Effector memory CD8-positive, alpha-beta T cell (primary cell): ENCODE results near the gene TRAPPC8.
"Not testable (repeated sequence)": the region's sequence is repeated elsewhere in the genome, so short reads cannot be mapped to it uniquely, and the experiment has no call there.

ENCODE experiments used
- ATAC-seq: fragments of 150-1000 bp; cut with Tn5 transposase; replicated peaks from 2 replicates; pipeline ENCODE4 v1.10.0; 2021; ENCODE audit warnings: mild to moderate bottlenecking, moderate library complexity
- DNase-seq, 3 experiments: peaks; one replicate each; pipeline ENCODE4 v3.0.0; 2021
- H3K27ac Mint-ChIP-seq, 2 donors: one replicate each; pipeline ENCODE4 v1.8.0; 2022; ENCODE audit warnings: mild to moderate bottlenecking in 2 of 2, mixed read lengths in 2 of 2, moderate library complexity in 2 of 2
- H3K27me3 Mint-ChIP-seq, 2 donors: one replicate each; pipeline ENCODE4 v1.8.0; 2022; ENCODE audit warnings: mixed read lengths in 2 of 2
- H3K36me3 Mint-ChIP-seq: one replicate; pipeline ENCODE4 v1.8.0; 2022; ENCODE audit warnings: mild to moderate bottlenecking, moderate library complexity, mixed read lengths; ENCODE audit not compliant: insufficient read depth
- H3K4me1 Mint-ChIP-seq, 2 donors: one replicate each; pipeline ENCODE4 v1.8.0; 2022; ENCODE audit warnings: low read depth in 2 of 2, mixed read lengths in 2 of 2
- H3K4me3 Mint-ChIP-seq, 2 donors: one replicate each; pipeline ENCODE4 v1.8.0; 2022; ENCODE audit warnings: mild to moderate bottlenecking in 2 of 2, mixed read lengths in 2 of 2, moderate library complexity in 2 of 2
- H3K9me3 Mint-ChIP-seq, 2 donors: one replicate each; pipeline ENCODE4 v1.8.0; 2022; ENCODE audit warnings: mixed read lengths in 2 of 2

Gene TRAPPC8

GRCh38 chr18:31931886-31932240 is 11.1 kb downstream of the TRAPPC8 start:
- ATAC-seq: no peak
- Mint-ChIP-seq H3K36me3 (peaks cover 36% of the 10 kb centered on the region), H3K4me1 (peaks cover 3 to 31% of the 10 kb centered on the region in 2 donors), H3K4me3 (no peak overlapping the region), H3K9me3 (no peaks in the 10 kb centered on the region), H3K27ac (peak overlapping the region in 1 of 2 donors; percentile 38), H3K27me3 (no peaks in the 10 kb centered on the region)
- DNase-seq: no peak

GRCh38 chr18:31931163-31931885 is 11.6 kb downstream of the TRAPPC8 start:
- no peaks in the 10 kb centered on the region for H3K27me3 Mint-ChIP-seq
- ATAC-seq (no peak), DNase-seq (no peak)
- H3K4me3 Mint-ChIP-seq: no peak overlapping the region
- H3K27ac Mint-ChIP-seq: peak overlapping the region in 1 of 2 donors; percentile 38
- H3K9me3 Mint-ChIP-seq: no peaks in the 10 kb centered on the region
- peaks cover 41% of the 10 kb centered on the region for H3K36me3 Mint-ChIP-seq
- peaks cover 3 to 31% of the 10 kb centered on the region in 2 donors for H3K4me1 Mint-ChIP-seq

GRCh38 chr18:31929273-31929672 is 13.7 kb downstream of the TRAPPC8 start:
- no peak overlapping the region for H3K4me3 Mint-ChIP-seq
- ATAC-seq (no peak), DNase-seq (no peak)
- H3K9me3 Mint-ChIP-seq: no peaks in the 10 kb centered on the region
- no peak overlapping the region for H3K27ac Mint-ChIP-seq
- peaks cover 7 to 42% of the 10 kb centered on the region in 2 donors for H3K4me1 Mint-ChIP-seq
- no peaks in the 10 kb centered on the region for H3K27me3 Mint-ChIP-seq
- H3K36me3 Mint-ChIP-seq: peaks cover 52% of the 10 kb centered on the region

- H3K4me3 Mint-ChIP-seq, H3K9me3 Mint-ChIP-seq, ATAC-seq, DNase-seq, H3K27me3 Mint-ChIP-seq: not testable (repeated sequence)
- H3K36me3 Mint-ChIP-seq: peaks cover 60% of the 10 kb centered on the region
- H3K4me1 Mint-ChIP-seq: peaks cover 6 to 33% of the 10 kb centered on the region in 2 donors
- H3K27ac Mint-ChIP-seq: peak overlapping the region in 1 of 2 donors; percentile 17
Observed at GRCh38 chr18:31926988-31927387, 15.9 kb downstream of the TRAPPC8 start.

GRCh38 chr18:31920277-31920676 is 22.7 kb downstream of the TRAPPC8 start:
- H3K27ac Mint-ChIP-seq: peak overlapping the region in 1 of 2 donors; percentile 80
- no peak for ATAC-seq
- peaks cover 70% of the 10 kb centered on the region for H3K36me3 Mint-ChIP-seq
- DNase-seq: no peak
- H3K9me3 Mint-ChIP-seq: no peaks in the 10 kb centered on the region
- no peaks in the 10 kb centered on the region for H3K27me3 Mint-ChIP-seq
- H3K4me1 Mint-ChIP-seq: peaks cover 4 to 12% of the 10 kb centered on the region in 2 donors
- H3K4me3 Mint-ChIP-seq: no peak overlapping the region

GRCh38 chr18:31919366-31919765 is 23.6 kb downstream of the TRAPPC8 start:
- ATAC-seq, H3K27me3 Mint-ChIP-seq, H3K27ac Mint-ChIP-seq, H3K4me3 Mint-ChIP-seq, DNase-seq, H3K9me3 Mint-ChIP-seq: not testable (repeated sequence)
- Mint-ChIP-seq H3K4me1 (peaks cover 2 to 14% of the 10 kb centered on the region in 2 donors), H3K36me3 (peaks cover 71% of the 10 kb centered on the region)

- ATAC-seq (no peak), DNase-seq (no peak)
- Mint-ChIP-seq H3K9me3 (no peaks in the 10 kb centered on the region), H3K27me3 (no peaks in the 10 kb centered on the region), H3K27ac (no peak overlapping the region), H3K4me3 (no peak overlapping the region), H3K4me1 (peaks cover 2 to 14% of the 10 kb centered on the region in 2 donors), H3K36me3 (peaks cover 71% of the 10 kb centered on the region)
Observed at GRCh38 chr18:31918733-31919132, 24.2 kb downstream of the TRAPPC8 start.

GRCh38 chr18:31901063-31901462 is 41.9 kb downstream of the TRAPPC8 start:
- Mint-ChIP-seq H3K27me3 (no peaks in the 10 kb centered on the region), H3K36me3 (peaks cover 58% of the 10 kb centered on the region), H3K4me3 (no peak overlapping the region), H3K4me1 (peaks cover 0 to 12% of the 10 kb centered on the region in 2 donors), H3K27ac (no peak overlapping the region), H3K9me3 (no peaks in the 10 kb centered on the region)
- DNase-seq (no peak), ATAC-seq (no peak)

GRCh38 chr18:31899771-31900170 is 43.2 kb downstream of the TRAPPC8 start:
- not testable (repeated sequence) for H3K27me3 Mint-ChIP-seq, ATAC-seq, H3K9me3 Mint-ChIP-seq, H3K4me3 Mint-ChIP-seq, DNase-seq
- Mint-ChIP-seq H3K27ac (peak overlapping the region in 1 of 2 donors; percentile 38), H3K4me1 (peaks cover 0 to 20% of the 10 kb centered on the region in 2 donors), H3K36me3 (peaks cover 52% of the 10 kb centered on the region)

GRCh38 chr18:31892936-31893335 is 50.0 kb downstream of the TRAPPC8 start:
- ATAC-seq (no peak), DNase-seq (no peak)
- Mint-ChIP-seq H3K27me3 (no peaks in the 10 kb centered on the region), H3K36me3 (peaks cover 31% of the 10 kb centered on the region), H3K9me3 (no peaks in the 10 kb centered on the region), H3K27ac (peak overlapping the region in 1 of 2 donors; percentile 28), H3K4me1 (peaks cover 0 to 20% of the 10 kb centered on the region in 2 donors), H3K4me3 (no peak overlapping the region)

GRCh38 chr18:31891566-31891965 is 51.4 kb downstream of the TRAPPC8 start:
- H3K27ac Mint-ChIP-seq: peak overlapping the region in 1 of 2 donors; percentile 10
- H3K4me3 Mint-ChIP-seq: no peak overlapping the region

GRCh38 chr18:31884020-31884419 is 58.9 kb downstream of the TRAPPC8 start:
- Mint-ChIP-seq H3K9me3 (peaks cover 0 to 2% of the 10 kb centered on the region in 2 donors), H3K27ac (no peak overlapping the region), H3K27me3 (no peaks in the 10 kb centered on the region), H3K4me3 (no peak overlapping the region), H3K36me3 (peaks cover 46% of the 10 kb centered on the region), H3K4me1 (peaks cover 14 to 25% of the 10 kb centered on the region in 2 donors)
- ATAC-seq (no peak), DNase-seq (no peak)

More at GRCh38 chr18:31891566-31891965, 51.4 kb downstream of the TRAPPC8 start:
- H3K36me3 Mint-ChIP-seq: peaks cover 39% of the 10 kb centered on the region
- H3K9me3 Mint-ChIP-seq: no peaks in the 10 kb centered on the region
- ATAC-seq (no peak), DNase-seq (no peak)
- peaks cover under 1 to 17% of the 10 kb centered on the region in 2 donors for H3K4me1 Mint-ChIP-seq
- H3K27me3 Mint-ChIP-seq: no peaks in the 10 kb centered on the region

- no peak for ATAC-seq
- H3K36me3 Mint-ChIP-seq: peaks cover 48% of the 10 kb centered on the region
- no peak for DNase-seq
- peak overlapping the region in 1 of 2 donors; percentile 11 for H3K27ac Mint-ChIP-seq
- no peak overlapping the region for H3K4me3 Mint-ChIP-seq
- peaks cover 18 to 33% of the 10 kb centered on the region in 2 donors for H3K4me1 Mint-ChIP-seq
- no peaks in the 10 kb centered on the region for H3K27me3 Mint-ChIP-seq
- H3K9me3 Mint-ChIP-seq: peaks cover 0 to 2% of the 10 kb centered on the region in 2 donors
Observed at GRCh38 chr18:31880186-31880898, 62.6 kb downstream of the TRAPPC8 start.

- no peaks in the 10 kb centered on the region for H3K27me3 Mint-ChIP-seq
- H3K4me3 Mint-ChIP-seq: no peak overlapping the region
- ATAC-seq (no peak), DNase-seq (no peak)
- peaks cover 0 to 2% of the 10 kb centered on the region in 2 donors for H3K9me3 Mint-ChIP-seq
- peak overlapping the region in 1 of 2 donors; percentile 11 for H3K27ac Mint-ChIP-seq
- H3K4me1 Mint-ChIP-seq: peaks cover 18 to 32% of the 10 kb centered on the region in 2 donors
- peaks cover 46% of the 10 kb centered on the region for H3K36me3 Mint-ChIP-seq
Observed at GRCh38 chr18:31878358-31878757, 64.6 kb downstream of the TRAPPC8 start.
